Natural killer cell (primary cell): ENCODE data around the gene ENTREP1. TPM values are rescaled to one million over a fixed set of nuclear protein-coding genes. Genes with fewer than 3 reads are reported as not detected.

Experiments
- ATAC-seq, 3 donors: fragments of 150-1000 bp in 2 of 3; fragments of 200-7000 bp in 1 of 3; cut with Tn5 transposase; 1 replicate in 1 of 3; 2 replicates in 2 of 3; pipeline ENCODE4 v1.10.0; 2021; ENCODE audit warnings: mild to moderate bottlenecking in 2 of 3, moderate library complexity in 2 of 3
- DNase-seq, 2 donors: peaks; one replicate each; pipeline versions ENCODE4 v3.0.0 to v3.0.0-alpha.2; 2013 to 2021; ENCODE audit warnings: mixed read lengths in 1 of 2
- H3K27ac ChIP-seq: one replicate; pipeline ENCODE4 v1.5.1; 2013; ENCODE audit warnings: mild to moderate bottlenecking, low read length
- H3K27me3 ChIP-seq: one replicate; pipeline ENCODE4 v1.6.1; 2013; ENCODE audit warnings: low read length; ENCODE audit not compliant: control insufficient read depth, insufficient read depth
- H3K36me3 ChIP-seq: one replicate; pipeline ENCODE4 v1.6.1; 2013; ENCODE audit warnings: low read length; ENCODE audit not compliant: control insufficient read depth, insufficient read depth
- H3K4me1 ChIP-seq: one replicate; pipeline ENCODE4 v1.6.1; 2013; ENCODE audit warnings: low read length; ENCODE audit not compliant: control insufficient read depth, insufficient read depth
- H3K4me3 ChIP-seq: one replicate; pipeline ENCODE4 v1.5.1; 2013; ENCODE audit warnings: low read length
- H3K9me3 ChIP-seq: one replicate; pipeline ENCODE4 v1.6.1; 2013; ENCODE audit warnings: low read length; ENCODE audit not compliant: control insufficient read depth, insufficient read depth
- H3K27ac Mint-ChIP-seq, 2 donors: one replicate each; pipeline ENCODE4 v1.8.0; 2022; ENCODE audit warnings: mild to moderate bottlenecking in 2 of 2, mixed read lengths in 2 of 2, moderate library complexity in 1 of 2
- H3K27me3 Mint-ChIP-seq, 2 donors: one replicate each; pipeline ENCODE4 v1.8.0; 2022; ENCODE audit warnings: low read depth in 2 of 2, mixed read lengths in 2 of 2
- H3K36me3 Mint-ChIP-seq: one replicate; pipeline ENCODE4 v1.8.0; 2022; ENCODE audit warnings: mixed read lengths
- H3K4me1 Mint-ChIP-seq, 2 donors: one replicate each; pipeline ENCODE4 v1.8.0; 2022; ENCODE audit warnings: mixed read lengths in 2 of 2
- H3K4me3 Mint-ChIP-seq: one replicate; pipeline ENCODE4 v1.8.0; 2022; ENCODE audit warnings: mild to moderate bottlenecking, moderate library complexity, mixed read lengths
- H3K9me3 Mint-ChIP-seq, 2 donors: one replicate each; pipeline ENCODE4 v1.8.0; 2022; ENCODE audit warnings: mixed read lengths in 2 of 2
- WGBS: methylation state at CpG from one replicate; pipeline ENCODE4 v1.1.7; 2013; ENCODE audit warnings: missing lambda C conversion rate; ENCODE audit not compliant: insufficient coverage; 5-methylcytosine and 5-hydroxymethylcytosine counted together
- intact Hi-C: fragments of 100-400 bp; cut with micrococcal nuclease; formaldehyde crosslinking; loops from one replicate; pipeline ENCODE4 v1.14.2; 2022
- total RNA-seq, 4 donors: library from RNA; stranded (reverse); fragments of 120-200 nt in 1 of 4; gene quantifications; one replicate each; pipeline versions ENCODE4 v1.2.3 to v1.2.4, GENCODE V29; 2013 to 2022
- TF ChIP-seq, protein P1 (sequence below): fragments of 200-600 bp; IDR thresholded peaks from one replicate; pipeline ENCODE4 v1.8.0; 2022; ENCODE audit warnings: antibody characterized with exemption

Gene ENTREP1
- total RNA-seq, 3 donors from 2014 or later (not counting 1 experiment from before 2014, with no cell fraction given) = not detected

DNA sequence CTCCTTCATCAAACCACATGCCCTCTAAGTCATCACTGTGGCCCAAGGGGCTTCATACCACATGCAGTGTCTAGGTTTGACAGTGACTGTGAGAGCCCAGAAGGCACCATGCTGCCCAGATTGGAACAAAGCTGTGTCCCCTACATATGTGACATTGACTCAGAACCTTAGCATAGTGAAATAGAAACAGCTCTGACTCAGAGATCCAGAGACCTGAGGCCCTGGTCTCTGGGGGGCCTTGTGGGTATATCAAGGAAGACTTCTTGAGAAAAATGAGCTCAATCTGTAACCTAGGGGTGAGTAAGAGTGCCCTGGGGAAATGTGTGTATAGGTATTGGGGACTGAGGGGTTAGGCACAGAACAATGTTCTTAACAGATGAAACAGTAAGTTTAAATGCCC, 7.1 kb upstream of the ENTREP1 start:
- Histone ChIP-seq H3K9me3 (peaks cover 5% of the 10 kb centered on the region), H3K36me3 (no peaks in the 10 kb centered on the region), H3K27me3 (no peaks in the 10 kb centered on the region), H3K4me1 (no peaks in the 10 kb centered on the region), H3K27ac (no peak overlapping the region), H3K4me3 (no peak overlapping the region)
- H3K27me3 Mint-ChIP-seq = peaks cover 0 to 10% of the 10 kb centered on the region in 2 donors
- intact Hi-C loops = no loop called here
- H3K9me3 Mint-ChIP-seq = peaks cover 0 to 6% of the 10 kb centered on the region in 2 donors
- no peaks in the 10 kb centered on the region for H3K4me1 Mint-ChIP-seq
- TF ChIP-seq, protein P1, sequence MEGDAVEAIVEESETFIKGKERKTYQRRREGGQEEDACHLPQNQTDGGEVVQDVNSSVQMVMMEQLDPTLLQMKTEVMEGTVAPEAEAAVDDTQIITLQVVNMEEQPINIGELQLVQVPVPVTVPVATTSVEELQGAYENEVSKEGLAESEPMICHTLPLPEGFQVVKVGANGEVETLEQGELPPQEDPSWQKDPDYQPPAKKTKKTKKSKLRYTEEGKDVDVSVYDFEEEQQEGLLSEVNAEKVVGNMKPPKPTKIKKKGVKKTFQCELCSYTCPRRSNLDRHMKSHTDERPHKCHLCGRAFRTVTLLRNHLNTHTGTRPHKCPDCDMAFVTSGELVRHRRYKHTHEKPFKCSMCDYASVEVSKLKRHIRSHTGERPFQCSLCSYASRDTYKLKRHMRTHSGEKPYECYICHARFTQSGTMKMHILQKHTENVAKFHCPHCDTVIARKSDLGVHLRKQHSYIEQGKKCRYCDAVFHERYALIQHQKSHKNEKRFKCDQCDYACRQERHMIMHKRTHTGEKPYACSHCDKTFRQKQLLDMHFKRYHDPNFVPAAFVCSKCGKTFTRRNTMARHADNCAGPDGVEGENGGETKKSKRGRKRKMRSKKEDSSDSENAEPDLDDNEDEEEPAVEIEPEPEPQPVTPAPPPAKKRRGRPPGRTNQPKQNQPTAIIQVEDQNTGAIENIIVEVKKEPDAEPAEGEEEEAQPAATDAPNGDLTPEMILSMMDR = no peak
- no peaks in the 10 kb centered on the region for H3K36me3 Mint-ChIP-seq
- H3K27ac Mint-ChIP-seq = no peak overlapping the region
- peak in 1 of 3 donors; percentile 22 for ATAC-seq
- no peak for DNase-seq
- no peak overlapping the region for H3K4me3 Mint-ChIP-seq

DNA sequence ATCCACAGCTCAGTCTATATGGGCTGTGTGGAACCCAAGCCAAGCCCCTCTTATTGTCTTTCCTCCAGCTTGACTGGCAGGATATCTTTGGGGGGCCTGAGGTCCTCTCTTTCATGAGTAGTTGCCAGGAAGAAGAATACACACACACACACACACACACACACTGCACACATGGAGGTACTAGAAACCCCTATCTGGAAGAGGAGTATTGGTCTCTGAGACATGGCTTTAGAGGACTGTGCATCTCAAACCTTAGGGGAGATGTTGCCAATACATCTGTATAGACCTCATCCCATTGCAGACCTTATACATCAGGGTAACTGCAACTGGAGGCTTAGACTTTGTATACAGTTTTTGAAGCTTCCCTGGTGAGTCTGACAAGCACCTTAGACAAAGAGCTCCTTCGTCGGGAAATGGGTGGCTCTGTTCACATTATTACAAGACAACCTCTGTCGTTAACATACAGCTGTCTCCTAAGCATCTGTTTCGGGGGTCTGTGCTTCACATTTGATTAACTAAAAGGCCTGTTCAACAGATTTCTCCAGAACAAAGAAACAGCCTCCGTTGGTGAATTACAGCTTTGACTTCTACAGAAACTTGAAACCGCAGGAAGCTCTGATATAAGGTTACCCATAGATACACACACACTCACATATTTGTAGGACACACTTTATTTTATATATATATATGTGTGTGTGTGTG, 5.5 kb upstream of the ENTREP1 start:
- H3K27ac ChIP-seq = no peak overlapping the region
- TF ChIP-seq, protein P1 = no peak
- ATAC-seq (no peak), DNase-seq (no peak)
- H3K27ac Mint-ChIP-seq = no peak overlapping the region
- no peaks in the 10 kb centered on the region for H3K4me1 ChIP-seq
- no peak overlapping the region for H3K4me3 Mint-ChIP-seq
- no peak overlapping the region for H3K4me3 ChIP-seq
- H3K27me3 Mint-ChIP-seq = peaks cover 8 to 14% of the 10 kb centered on the region in 2 donors
- no peaks in the 10 kb centered on the region for H3K9me3 ChIP-seq
- peaks cover 5% of the 10 kb centered on the region for H3K27me3 ChIP-seq
- no peaks in the 10 kb centered on the region for H3K9me3 Mint-ChIP-seq
- WGBS = 80% methylated on average over 5 of the region's 6 CpGs
- no peaks in the 10 kb centered on the region for H3K36me3 ChIP-seq
- no peaks in the 10 kb centered on the region for H3K36me3 Mint-ChIP-seq
- no peaks in the 10 kb centered on the region for H3K4me1 Mint-ChIP-seq
- intact Hi-C loops = no loop called here

DNA sequence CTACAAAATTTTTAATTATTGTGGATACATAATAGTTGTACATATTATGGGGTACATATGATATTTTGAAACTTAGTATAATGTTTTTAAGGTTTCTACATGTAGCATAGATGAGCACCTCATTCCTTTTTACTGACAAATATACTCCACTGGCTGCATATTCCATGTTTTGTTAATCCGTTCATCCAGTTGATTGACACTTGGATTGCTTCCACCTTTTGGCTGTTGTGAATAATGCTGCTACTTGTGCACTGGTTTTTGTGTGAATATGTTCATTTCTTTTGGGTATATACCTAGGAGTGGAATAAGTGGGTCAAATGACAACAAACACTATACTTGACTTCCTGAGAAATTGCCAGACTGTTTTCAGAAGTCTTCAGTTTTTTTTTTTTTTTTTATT, 2.8 kb upstream of the ENTREP1 start:
- 100% methylated on average over 1 of the region's 1 CpG for WGBS
- intact Hi-C loops = no loop called here

More for the DNA sequence above, 2.8 kb upstream of the ENTREP1 start:
- Histone ChIP-seq H3K9me3 (no peaks in the 10 kb centered on the region), H3K27ac (no peak overlapping the region), H3K4me3 (no peak overlapping the region), H3K27me3 (peaks cover 5% of the 10 kb centered on the region), H3K4me1 (no peaks in the 10 kb centered on the region), H3K36me3 (no peaks in the 10 kb centered on the region)
- H3K4me3 Mint-ChIP-seq = no peak overlapping the region
- DNase-seq (no peak), ATAC-seq (no peak)
- H3K4me1 Mint-ChIP-seq = no peaks in the 10 kb centered on the region
- H3K27me3 Mint-ChIP-seq = peaks cover 22 to 27% of the 10 kb centered on the region in 2 donors
- no peak overlapping the region for H3K27ac Mint-ChIP-seq
- no peaks in the 10 kb centered on the region for H3K36me3 Mint-ChIP-seq
- no peaks in the 10 kb centered on the region for H3K9me3 Mint-ChIP-seq
- TF ChIP-seq, protein P1 = no peak
